Measurements from ENCODE around the gene DNA2. TPM values are rescaled to one million over a fixed set of nuclear protein-coding genes. Genes with fewer than 3 reads are reported as not detected.

The DNA2 gene
- total RNA-seq, 2 donors from 2014 or later: 37.3 to 64.6 TPM

DNA sequence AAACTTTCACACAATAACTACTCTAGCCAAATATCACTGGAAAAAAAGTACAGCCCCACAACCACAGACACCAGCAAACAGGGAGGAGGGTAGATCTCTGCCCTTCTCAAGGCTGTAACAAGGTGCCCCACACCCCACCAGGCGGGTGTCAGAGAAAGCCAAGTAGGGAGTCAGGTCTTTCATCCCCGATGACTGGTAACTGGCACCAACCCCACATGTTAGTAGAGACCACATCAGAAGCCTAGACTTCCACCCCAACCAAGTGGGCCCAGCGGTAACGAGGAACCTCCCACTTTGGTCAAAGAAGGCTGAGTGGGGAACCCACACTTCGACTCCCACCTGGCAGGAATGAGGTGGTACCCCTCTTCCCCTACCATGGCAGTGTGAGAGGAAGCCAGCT, 48.3 kb downstream of the DNA2 start:
- H3K4me3 ChIP-seq (ENCODE audit: low read length): no peak overlapping the region
- Mint-ChIP-seq H3K27me3 (ENCODE audit: insufficient read depth) (no peaks in the 10 kb centered on the region), H3K4me3 (no peak overlapping the region), H3K9me3 (no peaks in the 10 kb centered on the region), H3K4me1 (no peaks in the 10 kb centered on the region), H3K27ac (no peak overlapping the region), H3K36me3 (ENCODE audit: low read depth) (peaks cover 66% of the 10 kb centered on the region)
- 85% methylated on average over 5 of the region's 5 CpGs; no CpG with 5 or more reads in 1 of the 2 experiments for WGBS, 2 experiments (ENCODE audit: insufficient coverage in 1 of 2, insufficient read length in 1 of 2)
- no peak overlapping the region for H3K9ac ChIP-seq (ENCODE audit: extremely low read depth, low read length, poor library complexity, severe bottlenecking)
- no peaks in the 10 kb centered on the region for H3K27me3 ChIP-seq (ENCODE audit: control insufficient read depth, insufficient read depth, low read length, poor library complexity, severe bottlenecking)
- H3K27ac ChIP-seq (ENCODE audit: low read depth, low read length): no peak overlapping the region
- H3K36me3 ChIP-seq (ENCODE audit: control insufficient read depth, insufficient read depth, low read length): peaks cover 67% of the 10 kb centered on the region
- no peaks in the 10 kb centered on the region for H3K9me3 ChIP-seq (ENCODE audit: control insufficient read depth, low read length)
- DNase-seq: no peak
- H3K4me1 ChIP-seq (ENCODE audit: control insufficient read depth, insufficient read depth, low read length): no peaks in the 10 kb centered on the region
- TF ChIP-seq, protein P1, sequence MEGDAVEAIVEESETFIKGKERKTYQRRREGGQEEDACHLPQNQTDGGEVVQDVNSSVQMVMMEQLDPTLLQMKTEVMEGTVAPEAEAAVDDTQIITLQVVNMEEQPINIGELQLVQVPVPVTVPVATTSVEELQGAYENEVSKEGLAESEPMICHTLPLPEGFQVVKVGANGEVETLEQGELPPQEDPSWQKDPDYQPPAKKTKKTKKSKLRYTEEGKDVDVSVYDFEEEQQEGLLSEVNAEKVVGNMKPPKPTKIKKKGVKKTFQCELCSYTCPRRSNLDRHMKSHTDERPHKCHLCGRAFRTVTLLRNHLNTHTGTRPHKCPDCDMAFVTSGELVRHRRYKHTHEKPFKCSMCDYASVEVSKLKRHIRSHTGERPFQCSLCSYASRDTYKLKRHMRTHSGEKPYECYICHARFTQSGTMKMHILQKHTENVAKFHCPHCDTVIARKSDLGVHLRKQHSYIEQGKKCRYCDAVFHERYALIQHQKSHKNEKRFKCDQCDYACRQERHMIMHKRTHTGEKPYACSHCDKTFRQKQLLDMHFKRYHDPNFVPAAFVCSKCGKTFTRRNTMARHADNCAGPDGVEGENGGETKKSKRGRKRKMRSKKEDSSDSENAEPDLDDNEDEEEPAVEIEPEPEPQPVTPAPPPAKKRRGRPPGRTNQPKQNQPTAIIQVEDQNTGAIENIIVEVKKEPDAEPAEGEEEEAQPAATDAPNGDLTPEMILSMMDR (conservative IDR thresholded peaks at IDR 0.05): no peak

GRCh38 chr10:68419376-68419775, 52.4 kb downstream of the DNA2 start:
- DNase-seq: no peak
- TF ChIP-seq, protein P1 (conservative IDR thresholded peaks at IDR 0.05): no peak
- no peaks in the 10 kb centered on the region for H3K4me1 Mint-ChIP-seq
- peaks cover 90% of the 10 kb centered on the region for H3K36me3 ChIP-seq (ENCODE audit: control insufficient read depth, insufficient read depth, low read length)
- no peak overlapping the region for H3K4me3 Mint-ChIP-seq
- no peak overlapping the region for H3K4me3 ChIP-seq (ENCODE audit: low read length)
- H3K27ac ChIP-seq (ENCODE audit: low read depth, low read length): no peak overlapping the region
- H3K9me3 ChIP-seq (ENCODE audit: control insufficient read depth, low read length): no peaks in the 10 kb centered on the region
- no peaks in the 10 kb centered on the region for H3K9me3 Mint-ChIP-seq
- no peaks in the 10 kb centered on the region for H3K4me1 ChIP-seq (ENCODE audit: control insufficient read depth, insufficient read depth, low read length)
- H3K9ac ChIP-seq (ENCODE audit: extremely low read depth, low read length, poor library complexity, severe bottlenecking): no peak overlapping the region
- no peaks in the 10 kb centered on the region for H3K27me3 ChIP-seq (ENCODE audit: control insufficient read depth, insufficient read depth, low read length, poor library complexity, severe bottlenecking)
- 92 to 95% methylated on average over 2 to 3 of the region's 3 CpGs for WGBS, 2 experiments (ENCODE audit: insufficient coverage in 1 of 2, insufficient read length in 1 of 2)
- peaks cover 79% of the 10 kb centered on the region for H3K36me3 Mint-ChIP-seq (ENCODE audit: low read depth)
- no peak overlapping the region for H3K27ac Mint-ChIP-seq
- H3K27me3 Mint-ChIP-seq (ENCODE audit: insufficient read depth): no peaks in the 10 kb centered on the region

- no peaks in the 10 kb centered on the region for H3K27me3 Mint-ChIP-seq (ENCODE audit: insufficient read depth)
These were observed 62.8 kb downstream of the DNA2 start for GRCh38 chr10:68408898-68409518.

More at GRCh38 chr10:68408898-68409518, 62.8 kb downstream of the DNA2 start:
- H3K9ac ChIP-seq (ENCODE audit: extremely low read depth, low read length, poor library complexity, severe bottlenecking): no peak overlapping the region
- TF ChIP-seq, protein P1 (conservative IDR thresholded peaks at IDR 0.05): no peak
- H3K4me3 Mint-ChIP-seq: no peak overlapping the region
- H3K27ac Mint-ChIP-seq: no peak overlapping the region
- no peak overlapping the region for H3K4me3 ChIP-seq (ENCODE audit: low read length)
- no peaks in the 10 kb centered on the region for H3K9me3 ChIP-seq (ENCODE audit: control insufficient read depth, low read length)
- H3K27me3 ChIP-seq (ENCODE audit: control insufficient read depth, insufficient read depth, low read length, poor library complexity, severe bottlenecking): no peaks in the 10 kb centered on the region
- peaks cover 13% of the 10 kb centered on the region for H3K36me3 Mint-ChIP-seq (ENCODE audit: low read depth)
- DNase-seq: no peak
- no peaks in the 10 kb centered on the region for H3K4me1 ChIP-seq (ENCODE audit: control insufficient read depth, insufficient read depth, low read length)
- no peaks in the 10 kb centered on the region for H3K9me3 Mint-ChIP-seq
- no peak overlapping the region for H3K27ac ChIP-seq (ENCODE audit: low read depth, low read length)
- H3K4me1 Mint-ChIP-seq: peaks cover 15% of the 10 kb centered on the region
- WGBS, 2 experiments (ENCODE audit: insufficient coverage in 1 of 2, insufficient read length in 1 of 2): 91% methylated on average over 2 of the region's 2 CpGs; no CpG with 5 or more reads in 1 of the 2 experiments
- peaks cover 6% of the 10 kb centered on the region for H3K36me3 ChIP-seq (ENCODE audit: control insufficient read depth, insufficient read depth, low read length)
